HG02973 (cell line): ENCODE data around the gene C1QL1.

Source experiments
- ATAC-seq: cut with Tn5 transposase; IDR thresholded peaks from one replicate; pipeline ENCODE4 v1.9.1; 2021; ENCODE audit warnings: moderate library complexity; ENCODE audit not compliant: unreplicated experiment

The C1QL1 gene

GRCh38 chr17:44932096-44932786 is 35.9 kb downstream of the C1QL1 start:
- ATAC-seq = no peak

GRCh38 chr17:44931376-44931775 is 36.7 kb downstream of the C1QL1 start:
- ATAC-seq = no peak

- ATAC-seq = no peak
These were observed 37.4 kb downstream of the C1QL1 start for GRCh38 chr17:44930667-44931066.

GRCh38 chr17:44928950-44929720 is 39.0 kb downstream of the C1QL1 start:
- no peak for ATAC-seq

GRCh38 chr17:44928136-44928535 is 40.0 kb downstream of the C1QL1 start:
- no peak for ATAC-seq

GRCh38 chr17:44927696-44928095 is 40.4 kb downstream of the C1QL1 start:
- no peak for ATAC-seq

- no peak for ATAC-seq
These were observed 41.1 kb downstream of the C1QL1 start for GRCh38 chr17:44926821-44927525.

- no peak for ATAC-seq
These were observed 42.1 kb downstream of the C1QL1 start for GRCh38 chr17:44925731-44926697.

- no peak for ATAC-seq
These were observed 44.0 kb downstream of the C1QL1 start for GRCh38 chr17:44924107-44924544.

- no peak for ATAC-seq
These were observed 45.2 kb downstream of the C1QL1 start for GRCh38 chr17:44922746-44923470.

GRCh38 chr17:44922136-44922535 is 46.0 kb downstream of the C1QL1 start:
- no peak for ATAC-seq

GRCh38 chr17:44921122-44921882 is 46.8 kb downstream of the C1QL1 start:
- no peak for ATAC-seq

GRCh38 chr17:44920565-44920940 is 47.5 kb downstream of the C1QL1 start:
- no peak for ATAC-seq

GRCh38 chr17:44919885-44920564 is 48.1 kb downstream of the C1QL1 start:
- no peak for ATAC-seq

GRCh38 chr17:44919411-44919810 is 48.7 kb downstream of the C1QL1 start:
- ATAC-seq = no peak

GRCh38 chr17:44918006-44918405 is 50.1 kb downstream of the C1QL1 start:
- ATAC-seq = no peak

- no peak for ATAC-seq
These were observed 50.6 kb downstream of the C1QL1 start for GRCh38 chr17:44917456-44917855.

- no peak for ATAC-seq
These were observed 51.3 kb downstream of the C1QL1 start for GRCh38 chr17:44916781-44917241.
